Glomerular endothelial cell (primary cell): ENCODE data around the gene ST6GALNAC5. TPM values are rescaled to one million over a fixed set of nuclear protein-coding genes. Genes with fewer than 3 reads are reported as not detected.
"Not testable (repeated sequence)": the region's sequence is repeated elsewhere in the genome, so short reads cannot be mapped to it uniquely, and the experiment has no call there.

Experiments
- DNase-seq: peaks from one replicate; pipeline ENCODE4 v3.0.0-alpha.2; 2011; ENCODE audit warnings: low read depth, low spot score; ENCODE audit errors: extremely low read depth
- total RNA-seq: library from RNA; depleted of rRNA; stranded (reverse); fragments of >200 nt; gene quantifications from 2 replicates; pipeline ENCODE4 v1.2.3, GENCODE V29; 2015

The ST6GALNAC5 gene
- 0.29 TPM in 1 of 2 replicates, not detected in the other for total RNA-seq

DNA sequence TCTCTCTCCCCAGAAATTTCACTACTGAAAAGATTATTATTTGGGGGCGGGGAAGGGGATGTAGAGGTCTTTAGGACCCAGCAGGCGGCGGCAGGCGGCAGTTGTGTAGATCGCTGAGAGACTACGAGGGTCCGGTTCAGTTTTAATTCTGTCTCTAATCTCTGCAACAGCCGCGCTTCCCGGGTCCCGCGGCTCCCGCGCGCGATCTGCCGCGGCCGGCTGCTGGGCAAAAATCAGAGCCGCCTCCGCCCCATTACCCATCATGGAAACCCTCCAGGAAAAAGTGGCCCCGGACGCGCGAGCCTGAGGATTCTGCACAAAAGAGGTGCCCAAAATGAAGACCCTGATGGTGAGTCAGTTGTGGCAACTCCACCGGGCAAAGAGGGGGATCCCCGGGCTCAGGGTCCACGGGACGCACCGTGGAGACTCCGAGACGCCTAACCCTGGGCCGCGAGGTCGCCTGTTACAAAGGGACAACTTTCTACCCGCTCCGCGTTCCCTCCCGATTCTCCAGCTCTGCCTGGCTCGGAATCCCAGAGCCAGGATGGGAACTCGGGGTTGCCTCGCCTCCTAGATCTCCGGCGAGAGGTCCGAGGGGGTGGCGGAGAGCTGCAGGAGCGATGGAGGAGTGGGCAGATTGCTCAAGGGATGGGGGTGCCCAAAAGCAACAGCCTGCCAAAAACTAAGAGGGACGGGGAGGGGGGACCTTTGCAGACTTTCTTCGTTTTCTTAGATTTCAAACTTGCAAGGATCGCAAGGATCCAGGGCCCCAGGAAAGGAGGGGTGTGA is at the start of gene ST6GALNAC5:
Gene ST6GALNAC5, plus strand, starts transcription at position 139 of the 789 bp plus-strand sequence.
- DNase-seq: no peak

DNA sequence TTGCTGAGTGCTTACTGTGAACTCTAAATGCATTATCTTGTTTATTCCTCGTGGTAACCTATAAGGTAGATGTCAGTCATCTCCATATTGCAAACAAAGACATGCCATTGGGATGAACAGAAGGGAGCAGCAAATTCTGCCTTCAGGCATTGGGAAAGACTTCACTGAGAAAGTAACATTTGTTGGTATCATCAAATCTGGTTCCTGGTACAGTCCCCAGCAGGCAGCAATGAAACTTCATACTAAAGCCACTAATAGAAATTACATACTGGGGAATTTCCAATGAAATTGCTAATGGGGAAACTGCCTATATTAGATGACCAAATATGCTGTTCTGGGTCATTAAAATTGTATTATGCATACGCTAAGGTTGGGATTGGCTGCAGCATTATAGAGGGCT is 47.3 kb upstream of the ST6GALNAC5 start:
- no peak for DNase-seq

DNA sequence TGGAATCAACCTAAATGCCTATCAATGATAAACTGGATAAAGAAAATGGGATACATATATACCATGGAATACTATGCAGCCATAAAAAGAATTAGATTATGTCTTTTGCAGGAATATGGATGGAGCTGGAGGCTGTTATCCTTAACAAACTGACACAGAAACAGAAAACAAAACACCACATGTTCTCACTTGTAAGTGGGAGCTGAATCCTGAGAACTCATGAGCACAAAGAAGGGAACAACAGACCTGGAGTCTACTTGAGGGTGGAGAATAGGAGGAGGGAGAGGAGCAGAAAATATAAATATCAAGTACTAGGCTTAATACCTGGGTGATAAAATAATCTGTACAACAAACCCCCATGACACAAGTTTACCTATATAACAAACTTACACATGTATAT is 44.3 kb upstream of the ST6GALNAC5 start:
- not testable (repeated sequence) for DNase-seq

DNA sequence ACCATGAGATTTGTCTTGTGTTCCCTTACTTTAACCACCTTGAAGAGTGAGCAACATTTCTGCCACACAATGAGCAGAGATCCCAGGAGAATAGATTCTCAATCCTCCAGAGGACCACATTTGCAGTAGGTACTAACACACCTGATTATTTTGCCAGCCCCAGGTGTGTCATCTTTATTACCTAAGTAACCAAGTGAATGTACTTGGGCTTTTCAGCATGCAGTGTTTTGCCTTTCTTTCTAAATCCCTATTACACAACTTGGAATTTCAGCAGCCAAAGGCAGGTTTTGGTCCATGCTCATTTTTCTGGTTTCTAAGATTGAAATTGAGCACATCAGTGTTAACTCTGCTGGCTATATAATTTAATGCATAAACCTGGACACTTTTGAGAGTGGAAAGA is 43.2 kb upstream of the ST6GALNAC5 start:
- DNase-seq: no peak

DNA sequence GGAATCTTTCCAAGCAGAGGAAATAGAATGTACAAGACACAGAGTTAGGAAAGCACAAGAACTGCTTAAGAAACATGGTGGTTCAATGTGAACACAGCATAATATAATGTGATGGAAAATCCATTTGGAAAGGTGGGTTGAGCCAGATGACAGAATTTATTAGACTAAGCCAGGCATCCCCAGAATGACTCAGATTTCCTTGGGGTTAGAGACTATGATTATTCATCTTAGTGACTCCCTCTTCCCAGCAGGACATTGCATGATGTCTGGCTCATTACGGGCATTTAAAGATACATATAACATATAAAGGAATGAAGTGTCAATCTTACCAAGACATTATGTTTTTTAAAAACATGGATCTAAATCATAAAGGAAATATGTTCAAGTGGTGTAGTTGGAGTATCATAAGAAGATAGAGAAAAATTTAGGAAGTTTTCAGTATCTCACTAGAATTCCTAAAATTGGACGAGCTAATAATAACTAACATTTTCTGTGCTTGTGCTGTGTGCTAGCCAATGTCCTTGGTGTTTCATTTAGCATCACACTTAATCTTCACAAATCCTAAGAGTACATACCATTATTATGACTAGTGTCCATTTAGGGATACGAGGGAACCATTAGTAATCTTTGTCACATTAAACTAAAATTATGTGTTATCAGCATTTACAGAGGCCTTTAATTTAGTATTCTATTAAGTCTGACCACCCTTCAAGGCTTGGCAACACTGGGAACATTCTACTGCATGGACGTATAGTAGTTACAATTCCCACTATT is 41.0 kb upstream of the ST6GALNAC5 start:
- DNase-seq: no peak

DNA sequence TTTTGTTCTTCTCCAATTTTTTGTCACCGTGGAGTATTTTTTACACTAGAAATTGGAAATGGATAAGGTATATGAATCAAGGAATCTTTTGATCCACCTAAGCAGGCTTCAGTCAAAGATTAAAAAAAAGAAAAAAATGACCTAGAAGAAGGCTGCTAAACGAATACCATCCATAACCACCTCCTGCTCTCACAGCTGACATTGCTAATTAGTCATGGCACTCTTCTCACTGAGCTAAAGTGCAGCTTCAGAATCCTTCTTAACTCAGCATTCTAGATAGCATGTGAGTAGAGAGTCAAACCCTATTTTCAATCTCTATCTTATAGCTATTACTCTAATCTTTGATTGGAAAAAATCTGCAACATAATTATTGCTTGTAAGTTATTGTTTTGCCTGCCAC is 40.2 kb upstream of the ST6GALNAC5 start:
- no peak for DNase-seq

DNA sequence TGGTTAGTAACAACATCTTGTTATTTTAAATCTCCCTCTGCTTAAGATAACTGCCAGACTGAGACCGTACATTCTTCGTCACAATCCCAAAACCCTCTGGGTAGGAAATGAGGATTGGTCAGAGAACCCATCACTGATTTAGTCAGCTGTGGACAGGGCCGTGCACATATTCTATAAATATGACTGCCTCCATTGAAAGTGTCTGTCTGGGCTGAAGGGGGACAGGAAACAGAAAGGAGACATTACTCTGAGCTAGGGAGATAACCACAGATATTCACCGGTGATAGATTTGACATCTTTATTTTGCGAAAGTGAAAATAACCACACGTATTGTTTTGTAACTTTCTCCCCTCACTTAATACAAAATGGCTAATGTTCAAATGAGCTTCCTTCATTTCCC is 36.9 kb upstream of the ST6GALNAC5 start:
- DNase-seq: no peak

DNA sequence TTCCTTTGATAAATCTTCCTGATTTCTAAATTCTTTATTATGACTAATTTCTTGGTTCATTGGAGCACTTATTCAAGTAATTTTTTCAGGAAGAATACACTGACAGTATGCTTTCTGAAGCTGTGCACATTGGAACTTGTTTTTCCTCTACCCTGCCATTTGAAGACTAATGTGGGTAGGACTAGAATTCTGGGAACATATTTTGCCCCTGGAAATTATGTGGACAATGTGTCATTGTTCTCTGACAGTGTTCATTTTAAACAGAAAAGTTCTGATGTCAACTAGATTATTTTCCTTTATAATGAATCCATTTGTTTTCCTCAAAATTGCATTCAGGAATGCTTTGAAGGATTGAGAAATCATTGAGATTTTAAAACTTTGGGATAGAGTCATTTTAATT is 34.8 kb upstream of the ST6GALNAC5 start:
- DNase-seq: no peak

DNA sequence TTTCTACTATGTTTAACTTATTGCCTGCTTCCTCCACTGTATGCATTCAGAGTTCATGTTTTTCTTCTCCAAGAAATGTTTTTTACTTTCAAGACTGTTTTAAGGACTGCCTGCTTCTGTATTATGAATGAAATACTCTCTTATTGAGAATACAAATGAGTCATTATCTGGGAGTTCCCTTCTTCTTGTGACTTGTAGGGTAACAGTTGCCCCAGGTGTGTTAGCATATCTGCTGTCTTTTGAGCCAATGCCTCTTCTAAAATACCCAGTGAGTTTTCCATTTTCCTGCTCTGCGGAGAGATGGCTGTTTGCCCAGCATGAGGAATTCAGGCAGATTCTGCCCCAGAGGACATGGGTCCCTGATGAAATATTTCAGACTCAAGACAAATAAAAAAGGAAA is 34.1 kb upstream of the ST6GALNAC5 start:
- no peak for DNase-seq

DNA sequence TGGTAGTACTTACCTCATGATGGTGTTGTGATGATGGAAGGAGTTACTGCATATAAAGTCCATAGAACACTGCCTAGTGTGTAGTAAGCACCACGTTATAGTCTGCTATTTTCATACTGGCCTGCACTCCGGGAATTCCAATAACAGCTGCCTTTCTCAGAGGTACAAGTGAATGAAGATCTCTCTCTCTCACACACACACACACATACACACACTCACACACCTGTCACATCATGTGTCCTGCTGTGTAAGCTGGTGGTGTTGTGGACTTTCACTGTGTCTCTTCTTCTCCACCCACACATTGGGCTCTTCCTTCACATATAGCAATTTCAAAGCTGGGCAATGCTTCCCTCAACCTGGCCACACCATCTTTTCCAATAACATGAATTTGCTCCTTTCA is 33.4 kb upstream of the ST6GALNAC5 start:
- no peak for DNase-seq

DNA sequence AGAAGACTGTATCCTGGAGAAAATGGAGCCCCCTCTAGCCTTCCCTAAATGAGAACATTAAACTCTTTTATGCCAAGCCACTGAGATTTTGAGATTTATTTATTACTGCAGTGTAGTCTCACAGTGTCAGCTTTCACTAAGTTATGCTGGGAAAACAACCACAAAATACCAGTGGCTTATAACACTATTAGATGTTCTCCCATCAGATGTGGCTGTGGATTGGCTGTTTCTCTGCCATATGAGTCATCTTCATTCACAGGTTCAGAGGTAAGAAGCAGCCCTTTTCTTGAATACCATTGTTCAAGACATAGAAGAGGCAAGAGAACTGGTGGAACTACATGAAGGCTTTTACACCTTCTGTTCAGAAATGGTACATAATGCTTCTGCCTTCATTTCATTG is 32.1 kb upstream of the ST6GALNAC5 start:
- DNase-seq: no peak

DNA sequence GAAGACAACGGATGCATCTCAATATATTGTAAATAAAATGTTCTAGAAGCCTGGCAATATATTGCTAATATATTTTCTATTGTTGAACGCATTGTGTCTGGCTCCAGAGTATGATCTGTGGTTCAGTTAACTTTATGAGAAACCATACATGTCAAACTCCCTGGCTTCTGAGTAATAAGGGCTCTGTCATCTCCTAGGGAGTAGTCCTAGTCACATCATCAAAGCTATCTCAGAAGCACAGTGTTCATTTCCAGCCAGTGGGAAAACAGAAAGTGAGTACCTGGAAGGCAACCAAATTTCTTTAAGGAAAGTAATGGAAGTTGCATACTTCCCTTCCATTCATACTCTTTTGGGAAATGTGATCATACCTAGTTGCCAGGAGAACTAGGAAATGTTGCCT is 27.0 kb upstream of the ST6GALNAC5 start:
- DNase-seq: no peak

DNA sequence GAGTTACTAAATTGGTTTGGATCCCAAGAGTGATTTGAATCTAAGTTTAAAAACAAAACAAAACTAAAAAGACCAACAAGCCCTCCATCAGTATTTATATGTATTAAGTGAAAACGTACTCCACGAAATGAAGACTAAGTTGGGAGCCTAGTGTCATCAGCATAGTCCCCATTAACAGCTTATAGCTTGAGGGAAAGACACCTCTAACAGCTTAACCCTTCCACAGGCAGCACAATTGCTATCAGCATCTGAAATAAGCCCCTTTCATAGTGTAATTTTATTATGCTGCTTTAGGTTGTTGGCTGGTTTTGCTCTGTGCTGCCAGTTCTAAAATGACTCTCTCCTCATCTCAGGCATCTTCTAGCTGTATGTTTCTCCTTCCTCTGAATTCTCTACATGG is 25.8 kb upstream of the ST6GALNAC5 start:
- DNase-seq: no peak

DNA sequence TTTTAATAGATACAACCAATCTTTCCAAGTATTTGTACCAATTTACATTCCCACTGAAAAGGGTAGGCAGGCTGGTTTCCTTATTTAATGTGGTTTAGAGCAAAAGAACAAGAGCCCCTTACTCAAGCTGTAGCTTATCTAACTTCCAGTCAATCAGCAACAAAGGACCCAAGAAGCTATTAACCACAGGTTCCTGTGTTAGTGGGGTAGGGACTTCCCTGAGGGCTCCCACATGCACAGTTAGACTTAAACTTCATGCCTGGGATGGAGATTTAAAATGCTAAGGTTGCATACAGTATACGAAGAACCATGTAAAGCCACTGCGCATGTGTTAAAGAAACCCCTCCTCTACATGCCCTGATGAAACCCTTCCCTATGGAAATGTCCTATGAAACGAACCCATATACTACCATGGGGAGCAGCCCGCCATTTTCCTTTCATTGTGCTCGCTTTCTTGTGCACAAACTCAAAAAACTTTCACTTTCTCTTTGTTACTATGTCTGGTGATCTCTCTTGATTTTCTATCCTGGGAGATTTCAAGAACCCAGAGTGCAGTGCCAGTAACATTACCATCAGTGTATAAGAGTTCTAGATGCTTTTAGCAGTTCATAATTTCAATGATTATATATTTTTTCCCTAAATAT is 23.3 kb upstream of the ST6GALNAC5 start:
- no peak for DNase-seq

DNA sequence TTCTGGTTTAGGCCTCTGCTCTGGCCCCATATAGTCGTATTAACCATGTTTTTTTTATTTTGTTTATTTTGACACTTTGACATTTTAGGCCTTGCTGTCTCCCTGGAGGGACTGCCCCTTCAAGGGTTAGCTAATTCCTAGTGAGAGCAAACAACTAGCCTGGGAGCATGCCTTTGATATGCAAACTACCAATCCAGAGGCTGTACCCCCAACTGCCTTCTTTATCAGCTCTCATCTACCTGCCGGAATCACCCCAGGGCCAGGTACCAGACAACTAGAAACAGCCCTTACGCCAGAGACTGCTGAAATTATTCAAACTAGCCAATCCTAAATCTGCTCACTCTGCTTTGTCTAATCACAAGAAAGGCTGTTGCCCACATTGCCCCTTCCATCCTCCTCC is 13.0 kb upstream of the ST6GALNAC5 start:
- DNase-seq: no peak

DNA sequence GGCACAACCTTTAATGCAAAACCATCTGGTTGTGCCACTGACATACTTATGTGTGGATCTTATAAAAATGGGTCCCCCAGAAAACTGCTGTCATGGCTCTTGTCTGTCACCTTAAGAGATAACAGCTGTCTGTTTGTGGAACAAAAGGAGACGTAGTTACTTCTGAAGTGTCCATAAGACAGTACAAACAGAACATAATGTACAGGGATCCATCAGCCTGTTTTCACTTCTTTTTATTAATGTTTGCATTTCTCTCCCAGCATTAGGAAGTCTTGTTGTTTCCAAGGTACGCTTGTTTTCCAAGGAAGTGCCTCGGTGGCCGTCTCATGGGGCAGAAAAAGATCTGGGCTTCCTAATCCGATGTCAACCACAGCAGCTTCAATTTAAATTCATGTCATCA is 11.2 kb upstream of the ST6GALNAC5 start:
- DNase-seq: no peak

DNA sequence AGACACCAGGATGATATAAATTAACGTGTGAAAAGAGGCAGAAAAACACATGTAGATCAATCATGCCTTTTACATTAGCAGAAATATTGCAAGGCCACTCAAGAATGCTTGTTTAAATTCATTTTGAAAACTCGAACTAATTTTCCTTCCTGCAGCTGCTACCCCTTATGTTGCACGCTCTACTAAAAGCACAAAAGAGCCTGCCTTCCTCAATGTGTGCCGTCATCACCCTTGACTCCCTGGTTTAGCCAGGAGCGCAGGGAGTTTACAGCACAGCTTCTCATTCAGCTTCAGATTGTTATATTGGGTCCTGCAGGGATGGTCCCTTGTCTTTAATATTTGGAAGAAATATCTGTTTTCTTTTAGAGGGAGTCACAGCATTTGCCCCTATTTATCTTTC is 10.1 kb upstream of the ST6GALNAC5 start:
- no peak for DNase-seq

DNA sequence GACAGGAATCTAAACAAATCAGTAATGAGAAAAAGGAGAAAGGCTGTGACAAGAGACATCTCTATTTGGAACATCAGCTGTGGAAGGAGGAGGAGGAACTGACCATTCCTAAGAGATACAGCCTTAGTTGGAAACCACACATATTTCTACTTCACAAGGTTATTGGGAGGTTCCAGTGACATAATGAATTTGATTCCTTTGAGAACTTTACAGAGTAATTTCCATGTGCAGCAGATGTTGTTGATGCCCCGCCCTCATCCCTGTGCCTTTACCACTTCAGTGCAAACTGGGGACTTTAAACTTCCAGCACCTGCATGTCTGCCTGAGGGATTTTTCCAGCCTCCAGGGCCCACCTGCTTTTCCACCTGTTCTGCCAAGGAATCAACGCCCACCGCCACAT is 9.3 kb upstream of the ST6GALNAC5 start:
- DNase-seq: no peak

DNA sequence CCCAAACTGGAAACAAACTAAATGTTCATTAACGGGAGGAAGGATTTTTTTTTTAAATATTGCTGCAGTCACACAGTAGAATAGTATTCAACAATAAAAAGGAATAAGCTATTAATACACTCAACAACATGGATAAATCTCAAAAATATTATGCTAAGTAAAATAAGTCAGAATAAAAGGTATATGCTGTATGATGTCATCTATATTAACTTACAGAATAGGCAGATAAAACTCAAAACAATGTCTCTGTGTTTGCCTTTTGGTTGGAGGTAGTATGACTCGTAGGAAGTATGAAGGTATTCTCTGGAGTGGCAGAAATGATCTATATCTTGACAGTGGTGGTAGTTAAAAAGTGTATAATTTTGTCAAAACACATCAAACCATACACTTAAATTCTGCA is 6.1 kb upstream of the ST6GALNAC5 start:
- no peak for DNase-seq

DNA sequence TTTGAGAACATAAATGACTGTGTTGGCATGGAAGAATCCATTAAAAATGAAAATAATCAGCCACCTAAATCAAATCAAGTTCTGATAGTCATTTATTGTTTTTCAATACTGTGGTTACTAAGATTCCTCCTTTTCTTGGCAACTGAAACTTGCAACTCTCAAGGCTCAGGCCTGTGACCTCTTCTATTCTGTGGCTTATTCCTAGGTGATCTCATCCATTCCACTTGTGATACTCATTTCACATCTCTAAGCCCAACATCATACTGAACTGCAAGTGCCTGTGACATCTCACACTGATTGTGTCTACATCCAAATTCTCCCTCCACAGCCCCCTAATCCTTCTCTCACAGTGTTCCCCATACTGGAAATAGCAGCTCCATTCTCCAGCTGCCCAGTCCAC is 4.8 kb upstream of the ST6GALNAC5 start:
- DNase-seq: no peak

DNA sequence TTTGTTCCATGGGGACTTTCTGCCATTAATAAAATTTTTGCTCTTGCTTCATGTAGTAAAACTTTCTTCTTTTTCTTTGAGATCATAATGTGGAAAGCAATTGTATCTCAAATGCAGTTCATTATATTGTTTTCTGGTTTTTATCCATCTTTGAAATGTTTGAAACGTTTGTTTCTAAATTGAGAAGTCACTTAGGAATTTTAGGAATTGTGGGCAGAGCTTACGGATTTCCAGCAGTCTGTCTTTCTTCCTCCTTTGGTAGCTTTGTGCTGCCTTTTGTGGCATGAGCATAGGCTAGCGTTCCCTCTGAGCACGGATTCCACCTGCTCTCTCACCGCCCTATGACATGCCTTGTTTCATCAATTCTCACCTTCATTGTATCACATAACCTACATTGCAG is 2.9 kb upstream of the ST6GALNAC5 start:
- DNase-seq: no peak
